Right hindlimb (tissue), 1 donor: ENCODE measurements around the gene FOXI3.
"Not testable (repeated sequence)": the region's sequence is repeated elsewhere in the genome, so short reads cannot be mapped to it uniquely, and the experiment has no call there.

ENCODE experiments used
- DNase-seq: peaks from one replicate; pipeline ENCODE4 v3.0.0-alpha.2; 2018

The FOXI3 gene

GRCh38 chr2:88437010-88437409, 15.5 kb downstream of the FOXI3 start:
- DNase-seq: no peak

- DNase-seq: no peak
Measured at GRCh38 chr2:88429929-88430328, 22.6 kb downstream of the FOXI3 start.

DNA sequence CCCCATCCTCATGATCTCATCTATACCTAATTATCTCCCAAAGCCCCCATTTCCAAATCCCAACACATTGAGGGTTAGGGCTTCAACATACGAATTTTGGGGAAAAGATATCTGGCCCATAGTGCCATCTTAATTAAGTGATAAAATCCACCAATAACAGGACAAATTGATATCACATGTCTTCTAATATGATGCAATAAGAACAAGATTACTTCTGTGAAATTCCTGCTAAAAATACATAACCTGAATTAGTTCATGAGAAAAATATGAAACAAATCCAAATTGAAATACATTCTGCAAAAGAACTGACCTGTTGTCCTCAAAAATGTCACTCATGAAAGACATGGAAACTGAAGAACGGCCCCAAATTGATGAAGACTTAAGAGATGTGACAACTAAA, 28.8 kb downstream of the FOXI3 start:
- DNase-seq: no peak

DNA sequence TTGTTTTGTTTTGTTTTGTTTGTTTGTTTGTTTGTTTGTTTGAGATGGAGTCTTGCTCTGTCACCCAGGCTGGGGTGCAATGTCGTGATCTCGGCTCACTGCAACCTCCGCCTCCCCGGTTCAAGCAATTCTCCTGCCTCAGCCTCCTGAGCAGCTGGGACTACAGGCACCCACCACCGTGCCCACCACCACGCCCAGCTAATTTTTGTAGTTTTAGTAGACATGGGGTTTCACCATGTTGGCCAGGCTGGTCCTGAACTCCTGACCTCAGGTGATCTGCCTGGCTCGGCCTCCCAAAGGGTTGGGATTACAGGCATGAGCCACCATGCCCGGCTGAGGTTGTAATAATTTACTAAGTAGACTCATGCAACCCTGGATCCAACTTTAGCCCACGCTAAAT, 33.4 kb downstream of the FOXI3 start:
- not testable (repeated sequence) for DNase-seq

DNA sequence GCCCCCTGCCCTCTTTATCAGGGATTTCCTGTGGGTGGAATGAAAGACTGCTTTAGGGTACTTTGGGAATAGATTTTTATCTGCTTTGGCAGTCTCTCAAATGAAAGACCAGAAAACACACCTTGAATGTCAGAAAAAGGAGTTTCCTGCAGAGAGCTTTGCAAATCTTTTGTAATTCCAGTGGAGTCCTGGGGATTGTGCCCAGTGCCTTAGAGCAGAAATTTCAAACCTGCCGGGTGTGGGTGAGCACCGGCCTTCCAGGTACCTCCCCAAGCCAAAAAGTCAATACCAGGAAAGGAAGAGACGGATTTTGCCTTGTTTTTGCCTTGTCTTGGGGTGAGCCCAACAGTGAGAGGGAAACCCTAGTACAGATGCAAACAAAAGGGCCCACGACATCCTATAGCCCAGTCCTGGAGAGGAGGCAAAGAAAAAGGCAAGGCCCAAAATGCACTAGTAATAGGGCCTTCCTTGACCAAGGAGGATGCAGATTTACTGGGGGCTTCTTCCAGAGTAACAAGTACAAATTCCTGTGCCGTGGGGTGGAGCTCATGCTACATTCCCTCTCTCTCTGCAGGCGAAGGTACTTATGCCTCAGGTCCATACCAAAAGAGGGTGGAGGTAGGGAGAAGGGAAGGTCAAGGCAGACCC, 36.4 kb downstream of the FOXI3 start:
- DNase-seq: no peak

DNA sequence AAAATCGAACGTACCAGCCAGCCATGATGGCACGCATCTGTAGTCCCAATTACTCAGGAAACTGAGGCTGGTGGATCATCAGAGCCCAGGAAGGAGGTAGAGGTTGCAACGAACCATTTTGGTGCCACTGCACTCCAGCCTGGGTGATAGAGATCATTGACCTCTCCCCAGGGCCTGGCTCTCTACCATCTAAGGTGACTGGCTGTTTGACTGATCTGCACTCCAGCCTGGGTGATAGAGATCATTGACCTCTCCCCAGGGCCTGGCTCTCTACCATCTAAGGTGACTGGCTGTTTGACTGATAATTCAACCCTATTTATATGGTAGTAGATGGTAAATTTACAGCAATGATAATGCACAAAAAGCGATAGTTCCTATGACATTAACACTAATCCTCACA, 43.6 kb downstream of the FOXI3 start:
- DNase-seq: not testable (repeated sequence)

DNA sequence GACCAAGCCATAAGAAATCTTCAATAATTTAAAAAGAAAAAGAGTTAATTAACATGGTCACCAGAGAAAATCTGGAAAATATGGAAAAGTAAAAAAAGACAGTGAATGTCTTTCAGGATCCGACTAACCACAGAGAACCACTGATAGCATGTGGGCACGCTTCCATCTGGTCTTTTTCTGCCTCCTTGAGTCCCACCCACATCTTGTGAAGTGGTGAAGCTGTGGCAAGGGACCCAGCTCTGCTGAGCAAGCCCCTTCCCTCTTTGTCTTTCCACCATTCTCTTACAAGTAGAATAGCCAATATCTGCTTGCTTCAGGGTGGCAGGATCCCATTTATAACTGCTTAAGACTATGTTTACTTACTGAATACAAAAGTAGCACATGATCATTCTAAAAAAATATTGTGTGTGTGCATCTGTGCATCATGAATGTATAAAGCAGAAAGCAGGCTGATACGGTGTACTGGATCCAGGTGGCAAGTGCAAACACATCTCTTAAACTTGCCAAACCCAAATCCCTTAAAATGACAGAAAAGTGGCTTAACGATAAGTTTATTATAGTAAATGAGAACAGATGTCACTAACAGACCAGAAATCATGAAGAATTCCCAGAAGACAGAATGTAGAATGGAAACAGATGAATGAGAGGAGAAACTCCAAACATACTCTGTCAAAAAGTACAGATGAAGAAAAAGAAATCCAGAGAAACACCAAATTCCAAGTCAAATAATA, 52.3 kb downstream of the FOXI3 start:
- DNase-seq: no peak

DNA sequence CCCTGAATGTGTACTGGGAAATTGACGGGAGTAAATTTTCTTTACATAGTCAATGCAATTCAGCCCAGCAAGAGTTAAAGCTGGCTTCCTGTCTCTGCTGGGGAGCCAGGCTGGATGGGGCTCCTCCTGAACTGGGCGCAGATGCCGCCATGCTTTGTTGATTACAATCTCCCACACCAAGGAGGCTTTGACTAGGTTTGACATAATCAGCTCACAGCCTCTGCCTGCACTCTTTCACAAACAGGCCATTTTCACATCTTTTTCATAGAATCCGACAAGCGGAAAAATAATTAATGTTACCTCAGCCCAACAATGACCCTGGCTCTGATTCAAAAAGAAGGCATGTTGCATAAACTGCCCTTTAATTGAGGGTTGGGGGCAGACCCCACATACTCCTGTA, 54.3 kb downstream of the FOXI3 start:
- DNase-seq: no peak
